ENCODE results near the gene TMEM258. TPM values are rescaled to one million over a fixed set of nuclear protein-coding genes. Genes with fewer than 3 reads are reported as not detected.

The TMEM258 gene
- total RNA-seq, 1 donor from 2014 or later: 117 TPM

GRCh38 chr11:61746442-61747191, 45.8 kb downstream of the TMEM258 start:
- intact Hi-C loops (cut with micrococcal nuclease): no loop called here
- Histone ChIP-seq H3K4me3 (no peak overlapping the region), H3K9me3 (replicated peaks) (no peaks in the 10 kb centered on the region), H3K4me1 (peaks cover 8% of the 10 kb centered on the region), H3K36me3 (peaks cover 9% of the 10 kb centered on the region), H3K27me3 (ENCODE audit: low read depth) (peaks cover 16% of the 10 kb centered on the region), H3K27ac (replicated peaks) (no peak overlapping the region)
- no peak for TF ChIP-seq CTCF (IDR thresholded peaks at IDR 0.05; ENCODE audit: borderline replicate concordance)
- DNase-seq: no peak

GRCh38 chr11:61745781-61746441, 46.5 kb downstream of the TMEM258 start:
- no peaks in the 10 kb centered on the region for H3K9me3 ChIP-seq (replicated peaks)
- no peak for DNase-seq
- H3K36me3 ChIP-seq: peaks cover 14% of the 10 kb centered on the region
- intact Hi-C loops (cut with micrococcal nuclease): no loop called here
- TF ChIP-seq CTCF (IDR thresholded peaks at IDR 0.05; ENCODE audit: borderline replicate concordance): no peak
- H3K27me3 ChIP-seq (ENCODE audit: low read depth): peaks cover 11% of the 10 kb centered on the region
- no peak overlapping the region for H3K27ac ChIP-seq (replicated peaks)
- peaks cover 8% of the 10 kb centered on the region for H3K4me1 ChIP-seq
- H3K4me3 ChIP-seq: no peak overlapping the region

- Histone ChIP-seq H3K27ac (replicated peaks) (no peak overlapping the region), H3K36me3 (peaks cover 20% of the 10 kb centered on the region), H3K4me3 (no peak overlapping the region), H3K27me3 (ENCODE audit: low read depth) (peaks cover 3% of the 10 kb centered on the region), H3K4me1 (peaks cover 8% of the 10 kb centered on the region), H3K9me3 (replicated peaks) (no peaks in the 10 kb centered on the region)
- intact Hi-C loops (cut with micrococcal nuclease): no loop called here
- no peak for DNase-seq
- TF ChIP-seq CTCF (IDR thresholded peaks at IDR 0.05; ENCODE audit: borderline replicate concordance): no peak
These were observed 47.7 kb downstream of the TMEM258 start for GRCh38 chr11:61744609-61745156.

- DNase-seq: no peak
- Histone ChIP-seq H3K27me3 (ENCODE audit: low read depth) (no peaks in the 10 kb centered on the region), H3K4me1 (peaks cover 8% of the 10 kb centered on the region), H3K27ac (replicated peaks) (no peak overlapping the region), H3K9me3 (replicated peaks) (no peaks in the 10 kb centered on the region), H3K36me3 (peaks cover 20% of the 10 kb centered on the region), H3K4me3 (no peak overlapping the region)
- intact Hi-C loops (cut with micrococcal nuclease): no loop called here
- no peak for TF ChIP-seq CTCF (IDR thresholded peaks at IDR 0.05; ENCODE audit: borderline replicate concordance)
These were observed 48.2 kb downstream of the TMEM258 start for GRCh38 chr11:61744181-61744580.

GRCh38 chr11:61743486-61744095, 48.8 kb downstream of the TMEM258 start:
- Histone ChIP-seq H3K4me3 (no peak overlapping the region), H3K27me3 (ENCODE audit: low read depth) (no peaks in the 10 kb centered on the region), H3K27ac (replicated peaks) (no peak overlapping the region), H3K36me3 (peaks cover 20% of the 10 kb centered on the region), H3K4me1 (peaks cover 8% of the 10 kb centered on the region), H3K9me3 (replicated peaks) (no peaks in the 10 kb centered on the region)
- no peak for DNase-seq
- intact Hi-C loops (cut with micrococcal nuclease): no loop called here
- no peak for TF ChIP-seq CTCF (IDR thresholded peaks at IDR 0.05; ENCODE audit: borderline replicate concordance)

Data from left ventricle myocardium inferior (tissue), 1 donor.